ENCODE data around the gene WWTR1. TPM values are rescaled to one million over a fixed set of nuclear protein-coding genes. Genes with fewer than 3 reads are reported as not detected.

WWTR1 gene
- polyA plus RNA-seq, 1 experiment: 164 TPM

- POLR2A ChIA-PET: interaction anchor here (0.7 kb wide), 1 partner anchor 178 kb away, joined by 3 read pairs; no protein-coding TSS in a partner anchor
- no peak overlapping the region for H3K27ac ChIP-seq (ENCODE audit: low read depth, low read length)
These were observed 101.9 kb downstream of the WWTR1 start for GRCh38 chr3:149555927-149556326.

DNA sequence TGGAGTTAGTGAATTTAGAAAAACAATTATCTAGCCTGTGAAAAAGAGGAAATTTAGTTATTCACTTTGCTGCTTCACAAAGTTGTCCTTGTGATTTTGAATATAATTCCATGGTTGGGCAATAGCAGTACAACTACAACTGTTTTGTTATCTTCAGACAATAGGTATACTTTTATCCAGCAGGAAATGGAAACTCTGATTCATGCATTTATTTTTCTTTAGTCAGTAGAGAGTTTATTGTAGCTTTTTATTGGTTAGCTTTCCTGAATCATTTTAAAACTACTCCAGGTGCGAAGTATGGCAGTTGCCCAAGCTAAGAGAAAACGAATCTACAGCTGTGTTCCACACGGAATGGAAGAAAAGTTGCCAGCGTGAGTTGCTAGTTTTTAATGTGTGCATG is 103.0 kb downstream of the WWTR1 start:
- POLR2A ChIA-PET: interaction anchor here (0.6 to 1.6 kb wide), 2 partner anchors 21 to 99 kb away, joined by 3 to 6 read pairs; no protein-coding TSS in a partner anchor
- no peak for DNase-seq (ENCODE audit: low read depth, low spot score)
- TF ChIP-seq, protein P1, sequence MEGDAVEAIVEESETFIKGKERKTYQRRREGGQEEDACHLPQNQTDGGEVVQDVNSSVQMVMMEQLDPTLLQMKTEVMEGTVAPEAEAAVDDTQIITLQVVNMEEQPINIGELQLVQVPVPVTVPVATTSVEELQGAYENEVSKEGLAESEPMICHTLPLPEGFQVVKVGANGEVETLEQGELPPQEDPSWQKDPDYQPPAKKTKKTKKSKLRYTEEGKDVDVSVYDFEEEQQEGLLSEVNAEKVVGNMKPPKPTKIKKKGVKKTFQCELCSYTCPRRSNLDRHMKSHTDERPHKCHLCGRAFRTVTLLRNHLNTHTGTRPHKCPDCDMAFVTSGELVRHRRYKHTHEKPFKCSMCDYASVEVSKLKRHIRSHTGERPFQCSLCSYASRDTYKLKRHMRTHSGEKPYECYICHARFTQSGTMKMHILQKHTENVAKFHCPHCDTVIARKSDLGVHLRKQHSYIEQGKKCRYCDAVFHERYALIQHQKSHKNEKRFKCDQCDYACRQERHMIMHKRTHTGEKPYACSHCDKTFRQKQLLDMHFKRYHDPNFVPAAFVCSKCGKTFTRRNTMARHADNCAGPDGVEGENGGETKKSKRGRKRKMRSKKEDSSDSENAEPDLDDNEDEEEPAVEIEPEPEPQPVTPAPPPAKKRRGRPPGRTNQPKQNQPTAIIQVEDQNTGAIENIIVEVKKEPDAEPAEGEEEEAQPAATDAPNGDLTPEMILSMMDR (IDR thresholded peaks at IDR 0.05; ENCODE audit: low read depth, low read length): no peak
- Histone ChIP-seq H3K4me3 (ENCODE audit: low read depth, low read length) (no peak overlapping the region), H3K27ac (ENCODE audit: low read depth, low read length) (peak overlapping the region; percentile 77), H3K9me3 (ENCODE audit: control insufficient read depth, insufficient read depth, low read length) (no peaks in the 10 kb centered on the region), H3K27me3 (ENCODE audit: control insufficient read depth, insufficient read depth, low read length) (no peaks in the 10 kb centered on the region)
- CTCF ChIA-PET: interaction anchor here (1.3 to 2.6 kb wide), 2 partner anchors 24 to 163 kb away, joined by 6 to 9 read pairs; no protein-coding TSS in a partner anchor

More at GRCh38 chr3:149555927-149556326, 101.9 kb downstream of the WWTR1 start:
- CTCF ChIA-PET: interaction anchor here (0.6 to 2.6 kb wide), 4 partner anchors 14 to 162 kb away, joined by 3 to 9 read pairs (median 4); no protein-coding TSS in a partner anchor
- TF ChIP-seq, protein P1 (IDR thresholded peaks at IDR 0.05; ENCODE audit: low read depth, low read length): no peak
- Histone ChIP-seq H3K4me3 (ENCODE audit: low read depth, low read length) (no peak overlapping the region), H3K27me3 (ENCODE audit: control insufficient read depth, insufficient read depth, low read length) (no peaks in the 10 kb centered on the region), H3K9me3 (ENCODE audit: control insufficient read depth, insufficient read depth, low read length) (no peaks in the 10 kb centered on the region)
- no peak for DNase-seq (ENCODE audit: low read depth, low spot score)

DNA sequence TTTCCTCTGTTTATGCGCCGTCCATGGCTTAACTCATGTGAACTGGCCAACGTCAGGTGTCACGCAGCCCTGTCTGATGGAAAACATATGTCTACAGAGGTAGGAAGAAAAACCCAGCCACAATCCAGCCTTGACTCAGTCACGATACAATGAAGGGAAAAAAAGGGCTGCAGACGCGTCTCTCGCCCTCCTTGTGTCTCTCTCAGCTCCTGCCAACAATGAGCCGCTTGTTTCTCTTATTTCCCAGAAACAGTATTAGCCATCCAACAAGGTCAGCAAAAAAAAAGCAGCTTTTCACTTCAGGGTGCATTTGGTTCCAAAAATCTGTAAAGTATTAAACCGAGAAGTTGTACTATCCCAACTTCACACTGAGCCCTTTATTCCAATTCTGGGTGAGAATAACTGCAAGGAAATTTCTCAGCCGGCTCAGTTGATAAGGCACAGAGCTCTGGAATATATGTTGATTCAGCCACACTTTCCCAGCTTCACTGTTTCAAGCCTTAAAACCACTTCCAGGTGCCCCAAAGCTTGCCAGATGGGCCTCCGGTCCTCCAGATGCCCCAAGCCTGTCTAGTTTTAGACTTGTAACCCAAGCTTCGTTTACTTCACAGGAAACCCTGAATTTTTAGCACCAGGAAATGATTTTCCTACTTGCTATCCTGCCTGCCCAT is 103.9 kb downstream of the WWTR1 start:
- no peak overlapping the region for H3K4me3 ChIP-seq (ENCODE audit: low read depth, low read length)
- no peaks in the 10 kb centered on the region for H3K9me3 ChIP-seq (ENCODE audit: control insufficient read depth, insufficient read depth, low read length)
- DNase-seq (ENCODE audit: low read depth, low spot score): peak; percentile 88
- H3K27me3 ChIP-seq (ENCODE audit: control insufficient read depth, insufficient read depth, low read length): no peaks in the 10 kb centered on the region
- ChIA-PET CTCF (interaction anchor here (0.7 to 1.3 kb wide), 6 partner anchors 15 to 254 kb away, joined by 3 to 6 read pairs (median 4); no protein-coding TSS in a partner anchor), POLR2A (interaction anchor here (0.6 to 1.7 kb wide), 7 partner anchors 11 to 150 kb away, joined by 3 to 6 read pairs (median 5); partner anchors contain the start of gene WWTR1)
- peak overlapping the region; percentile 92 for H3K27ac ChIP-seq (ENCODE audit: low read depth, low read length)
- TF ChIP-seq, protein P1 (IDR thresholded peaks at IDR 0.05; ENCODE audit: low read depth, low read length): no peak

DNA sequence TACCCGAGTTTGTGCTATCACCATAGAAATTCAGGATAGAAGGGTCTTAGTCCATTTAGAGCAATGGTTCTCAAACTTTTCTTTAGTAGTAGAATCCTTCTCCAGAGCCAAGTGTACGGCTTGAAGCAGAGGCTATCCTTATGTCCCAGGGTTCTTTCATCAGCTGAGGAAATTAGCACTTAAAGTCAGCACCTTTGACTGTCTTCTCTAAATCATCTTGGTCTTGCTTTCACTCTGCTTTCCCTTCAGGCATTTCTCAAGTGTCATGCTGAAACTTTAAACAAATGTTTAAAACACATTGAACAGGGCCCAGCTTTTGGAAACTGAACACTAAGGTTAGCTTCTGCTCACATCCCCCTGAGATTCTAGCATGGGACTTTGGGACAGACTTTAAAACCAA is 105.1 kb downstream of the WWTR1 start:
- Histone ChIP-seq H3K9me3 (ENCODE audit: control insufficient read depth, insufficient read depth, low read length) (no peaks in the 10 kb centered on the region), H3K27me3 (ENCODE audit: control insufficient read depth, insufficient read depth, low read length) (no peaks in the 10 kb centered on the region), H3K27ac (ENCODE audit: low read depth, low read length) (peak overlapping the region; percentile 55), H3K4me3 (ENCODE audit: low read depth, low read length) (no peak overlapping the region)
- no peak for DNase-seq (ENCODE audit: low read depth, low spot score)
- ChIA-PET POLR2A (interaction anchor here (1.7 kb wide), 1 partner anchor 12 kb away, joined by 5 read pairs; no protein-coding TSS in a partner anchor), CTCF (no interaction called here)
- TF ChIP-seq, protein P1 (IDR thresholded peaks at IDR 0.05; ENCODE audit: low read depth, low read length): no peak

- Histone ChIP-seq H3K9me3 (ENCODE audit: control insufficient read depth, insufficient read depth, low read length) (no peaks in the 10 kb centered on the region), H3K27me3 (ENCODE audit: control insufficient read depth, insufficient read depth, low read length) (no peaks in the 10 kb centered on the region), H3K4me3 (ENCODE audit: low read depth, low read length) (no peak overlapping the region), H3K27ac (ENCODE audit: low read depth, low read length) (no peak overlapping the region)
- ChIA-PET POLR2A (no interaction called here), CTCF (no interaction called here)
- DNase-seq (ENCODE audit: low read depth, low spot score): no peak
- TF ChIP-seq, protein P1 (IDR thresholded peaks at IDR 0.05; ENCODE audit: low read depth, low read length): no peak
These were observed 106.3 kb downstream of the WWTR1 start for GRCh38 chr3:149551500-149551899.
